ENCODE results near the gene KDM4E. TPM values are rescaled to one million over a fixed set of nuclear protein-coding genes. Genes with fewer than 3 reads are reported as not detected.

The KDM4E gene
- total RNA-seq, 1 donor from 2014 or later, result not detected

GRCh38 chr11:95057959-95058358, 32.9 kb downstream of the KDM4E start:
- Mint-ChIP-seq H3K27me3 (ENCODE audit: unreplicated experiment) (no peaks in the 10 kb centered on the region), H3K36me3 (ENCODE audit: low read depth, unreplicated experiment) (peaks cover 4% of the 10 kb centered on the region), H3K27ac (ENCODE audit: unreplicated experiment) (no peak overlapping the region), H3K9me3 (ENCODE audit: unreplicated experiment) (no peaks in the 10 kb centered on the region), H3K4me3 (ENCODE audit: unreplicated experiment) (no peak overlapping the region), H3K4me1 (ENCODE audit: unreplicated experiment) (peaks cover 7% of the 10 kb centered on the region)
- DNase-seq (ENCODE audit: low spot score), result no peak
- TF ChIP-seq CTCF (IDR thresholded peaks at IDR 0.05; ENCODE audit: unreplicated experiment), result no peak

DNA sequence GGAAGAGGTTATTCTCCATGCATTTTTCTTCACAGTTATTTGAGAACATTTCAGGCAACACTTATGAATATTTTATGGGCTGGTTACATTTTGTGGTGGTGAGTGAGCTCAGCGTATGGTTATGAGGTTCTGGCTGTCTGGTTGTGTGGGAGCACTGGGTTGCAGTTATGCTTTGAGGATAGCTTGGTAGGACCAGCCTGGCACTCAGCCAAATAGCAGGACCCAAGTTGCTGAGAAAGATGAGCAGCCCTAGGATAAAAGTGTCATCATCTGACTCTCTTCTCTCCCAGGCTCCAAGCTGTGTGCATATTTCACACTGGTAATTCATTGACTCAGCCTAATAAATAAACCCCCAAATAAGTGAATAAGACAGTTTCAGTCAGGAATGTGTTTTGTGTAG, 33.6 kb downstream of the KDM4E start:
- no peak overlapping the region for H3K27ac Mint-ChIP-seq (ENCODE audit: unreplicated experiment)
- TF ChIP-seq CTCF (IDR thresholded peaks at IDR 0.05; ENCODE audit: unreplicated experiment), result no peak
- H3K9me3 Mint-ChIP-seq (ENCODE audit: unreplicated experiment), result no peaks in the 10 kb centered on the region
- no peak for DNase-seq (ENCODE audit: low spot score)
- H3K4me1 Mint-ChIP-seq (ENCODE audit: unreplicated experiment), result peaks cover 7% of the 10 kb centered on the region
- no peak overlapping the region for H3K4me3 Mint-ChIP-seq (ENCODE audit: unreplicated experiment)
- no peaks in the 10 kb centered on the region for H3K27me3 Mint-ChIP-seq (ENCODE audit: unreplicated experiment)
- H3K36me3 Mint-ChIP-seq (ENCODE audit: low read depth, unreplicated experiment), result no peaks in the 10 kb centered on the region

DNA sequence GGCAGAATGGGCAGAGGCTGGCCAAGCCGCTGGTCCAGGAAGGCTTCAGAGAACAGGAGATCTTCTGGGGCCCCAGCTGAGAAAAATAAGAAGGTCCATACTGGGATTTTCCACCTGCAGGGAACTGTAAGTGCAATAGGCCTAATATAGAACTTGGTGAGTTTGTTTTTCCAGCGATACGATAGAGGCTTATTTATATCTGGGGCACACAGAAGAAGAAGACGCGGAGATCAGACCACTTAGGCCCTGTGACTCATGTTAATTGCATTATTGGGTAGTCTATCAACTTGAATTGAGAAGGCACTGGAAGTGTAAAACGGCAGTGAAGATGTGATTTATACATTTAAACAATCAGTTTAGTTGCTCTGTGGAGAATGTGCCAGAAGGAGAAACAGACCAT, 34.0 kb downstream of the KDM4E start:
- H3K27ac Mint-ChIP-seq (ENCODE audit: unreplicated experiment), result no peak overlapping the region
- H3K36me3 Mint-ChIP-seq (ENCODE audit: low read depth, unreplicated experiment), result no peaks in the 10 kb centered on the region
- no peak for DNase-seq (ENCODE audit: low spot score)
- no peak for TF ChIP-seq CTCF (IDR thresholded peaks at IDR 0.05; ENCODE audit: unreplicated experiment)
- no peak overlapping the region for H3K4me3 Mint-ChIP-seq (ENCODE audit: unreplicated experiment)
- peaks cover 7% of the 10 kb centered on the region for H3K4me1 Mint-ChIP-seq (ENCODE audit: unreplicated experiment)
- no peaks in the 10 kb centered on the region for H3K27me3 Mint-ChIP-seq (ENCODE audit: unreplicated experiment)
- no peaks in the 10 kb centered on the region for H3K9me3 Mint-ChIP-seq (ENCODE audit: unreplicated experiment)

DNA sequence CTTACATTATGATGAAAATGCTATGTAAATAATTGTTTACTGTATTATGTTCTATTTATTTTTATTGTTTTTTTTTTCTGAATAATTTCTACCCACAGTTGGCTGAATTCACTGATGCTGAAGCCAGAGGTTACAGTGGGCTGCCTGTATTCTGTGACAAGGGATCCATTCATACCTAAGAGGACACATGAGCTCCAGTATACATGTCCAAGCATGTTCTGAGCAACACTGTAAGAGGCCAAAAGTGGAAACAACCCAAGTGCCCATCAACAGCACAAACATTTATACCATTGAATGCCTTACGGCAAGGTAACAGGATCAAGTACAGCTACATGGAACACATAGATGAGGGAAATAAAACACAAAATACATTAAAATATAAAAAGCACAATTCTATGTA, 40.3 kb downstream of the KDM4E start:
- Mint-ChIP-seq H3K4me3 (ENCODE audit: unreplicated experiment) (no peak overlapping the region), H3K9me3 (ENCODE audit: unreplicated experiment) (no peaks in the 10 kb centered on the region), H3K4me1 (ENCODE audit: unreplicated experiment) (peaks cover 13% of the 10 kb centered on the region)

DNA sequence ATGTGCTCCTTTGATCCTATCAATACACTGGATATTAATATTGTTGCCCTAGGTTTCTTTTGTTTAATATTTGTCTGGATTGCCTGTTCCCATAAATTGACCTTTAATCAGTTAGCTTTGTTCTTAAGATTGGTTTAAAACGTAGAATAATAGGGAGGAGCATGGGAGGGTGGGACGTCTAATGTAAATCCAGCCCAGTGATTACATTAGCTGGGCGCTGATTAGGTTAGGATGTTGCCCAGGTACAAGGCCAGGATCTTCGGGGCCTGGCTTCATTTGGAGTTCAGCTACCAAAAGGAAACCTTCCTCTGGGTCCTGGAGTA, 41.6 kb downstream of the KDM4E start, which contains the start of gene SRSF8:
Gene SRSF8, plus strand, starts transcription at position 204 of the 323 bp plus-strand sequence. CDS start 308 bp downstream, outside the sequence.
- TF ChIP-seq CTCF (IDR thresholded peaks at IDR 0.05; ENCODE audit: unreplicated experiment), result no peak
- DNase-seq (ENCODE audit: low spot score), result no peak
- peak within 1 kb of the TSS; percentile 91 for H3K27ac Mint-ChIP-seq (ENCODE audit: unreplicated experiment)
- peaks cover 13% of the 10 kb centered on the region for H3K4me1 Mint-ChIP-seq (ENCODE audit: unreplicated experiment)
- H3K4me3 Mint-ChIP-seq (ENCODE audit: unreplicated experiment), result peak within 1 kb of the TSS; percentile 99
- H3K27me3 Mint-ChIP-seq (ENCODE audit: unreplicated experiment), result peaks cover 4% of the 10 kb centered on the region
- no peaks in the 10 kb centered on the region for H3K36me3 Mint-ChIP-seq (ENCODE audit: low read depth, unreplicated experiment)
- H3K9me3 Mint-ChIP-seq (ENCODE audit: unreplicated experiment), result no peaks in the 10 kb centered on the region

More for the DNA sequence above, 40.3 kb downstream of the KDM4E start:
- DNase-seq (ENCODE audit: low spot score), result no peak
- Mint-ChIP-seq H3K27me3 (ENCODE audit: unreplicated experiment) (peaks cover 4% of the 10 kb centered on the region), H3K27ac (ENCODE audit: unreplicated experiment) (no peak overlapping the region), H3K36me3 (ENCODE audit: low read depth, unreplicated experiment) (no peaks in the 10 kb centered on the region)
- TF ChIP-seq CTCF (IDR thresholded peaks at IDR 0.05; ENCODE audit: unreplicated experiment), result no peak
